SK-N-MC (cell line): ENCODE results near the gene NOC2L.

Source experiments
- DNase-seq: peaks from one replicate; pipeline ENCODE4 v3.0.0-alpha.2; 2011; ENCODE audit warnings: low read depth, low spot score
- H3K27ac ChIP-seq: fragments of 200-600 bp; sonication (generic); 2 replicates; pipeline ENCODE4 v1.5.1; 2016; ENCODE audit warnings: mixed run types
- H3K36me3 ChIP-seq: fragments of 200-600 bp; sonication (generic); 2 replicates; pipeline ENCODE4 v1.6.1; 2017; ENCODE audit warnings: antibody characterized with exemption, low read length, mixed read lengths; ENCODE audit not compliant: insufficient read depth
- H3K4me3 ChIP-seq: fragments of 200-600 bp; sonication (generic); 2 replicates; pipeline ENCODE4 v1.5.1; 2016
- H3K9ac ChIP-seq: fragments of 200-600 bp; sonication (generic); 2 replicates; pipeline ENCODE4 v1.8.0; 2017; ENCODE audit warnings: mixed run types, mixed read lengths; ENCODE audit not compliant: insufficient read length
- H3K9me3 ChIP-seq: fragments of 200-600 bp; sonication (generic); 2 replicates; pipeline ENCODE4 v1.6.1; 2017; ENCODE audit warnings: low read depth, mild to moderate bottlenecking, antibody characterized with exemption, low read length, moderate library complexity, mixed read lengths
- EZH2 ChIP-seq: fragments of 200-600 bp; sonication (generic); IDR thresholded peaks from one replicate; pipeline ENCODE4 v1.6.1; 2017; ENCODE audit warnings: antibody characterized with exemption
- FOXP2 ChIP-seq: optimal IDR thresholded peaks from 2 replicates; pipeline ENCODE3; 2011; ENCODE audit warnings: mild to moderate bottlenecking, moderate library complexity; ENCODE audit not compliant: insufficient read depth; ENCODE audit errors: extremely low read length, control extremely low read depth
- POLR2AphosphoS5 ChIP-seq: IDR thresholded peaks from 2 replicates; pipeline ENCODE4 v1.6.1; 2012; ENCODE audit warnings: mild to moderate bottlenecking, low read depth, low read length, borderline replicate concordance

The NOC2L gene

DNA sequence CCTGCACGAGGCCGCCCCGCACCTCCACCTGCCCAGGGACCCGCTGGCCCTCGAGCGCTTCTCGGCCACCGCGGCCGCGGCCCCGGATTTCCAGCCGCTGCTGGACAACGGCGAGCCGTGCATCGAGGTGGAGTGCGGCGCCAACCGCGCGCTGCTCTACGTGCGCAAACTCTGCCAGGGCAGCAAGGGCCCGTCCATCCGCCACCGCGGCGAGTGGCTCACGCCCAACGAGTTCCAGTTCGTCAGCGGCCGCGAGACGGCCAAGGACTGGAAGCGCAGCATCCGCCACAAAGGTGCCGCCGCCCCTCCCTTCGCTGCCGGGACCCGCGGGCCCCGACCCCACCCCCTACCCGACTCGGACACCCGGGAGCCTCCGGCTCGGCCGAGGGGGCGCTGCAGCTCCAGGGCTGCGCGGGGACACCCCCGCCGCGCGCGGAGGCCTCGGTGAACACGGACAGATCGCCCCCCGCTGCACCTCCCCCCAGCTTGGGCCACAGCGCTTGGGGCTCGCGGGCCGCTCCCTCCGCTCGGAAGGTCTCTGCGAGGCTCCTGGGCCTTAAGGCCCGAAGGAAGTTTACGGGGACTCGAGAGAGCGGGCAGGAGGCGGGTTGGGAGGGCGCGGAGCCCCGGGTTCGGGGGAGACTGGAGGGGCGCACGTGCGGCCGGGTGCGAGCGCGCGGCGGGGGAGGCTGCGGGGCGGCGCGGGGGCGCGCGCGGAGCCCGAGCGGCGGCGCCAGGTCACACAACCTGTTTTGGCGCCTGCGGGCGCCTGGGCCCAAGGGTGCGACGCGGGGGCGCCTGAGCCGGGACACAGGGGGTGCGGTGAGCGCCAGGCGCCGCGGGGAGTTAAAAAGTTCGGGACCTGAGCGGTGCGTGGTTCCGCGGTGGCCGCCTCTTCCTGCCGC lies 34.1 kb downstream of the NOC2L start:
- TF ChIP-seq POLR2AphosphoS5: peak; percentile 57; the same call in 1 of the 2 replicates
- TF ChIP-seq EZH2: no peak
- DNase-seq: no peak
- Histone ChIP-seq H3K36me3 (peaks cover 8% of the 10 kb centered on the region; the same call in 1 of the 2 replicates), H3K9ac (peak overlapping the region; percentile 89), H3K9me3 (no peaks in the 10 kb centered on the region), H3K4me3 (peak overlapping the region; percentile 95), H3K27ac (peak overlapping the region; percentile 71)

DNA sequence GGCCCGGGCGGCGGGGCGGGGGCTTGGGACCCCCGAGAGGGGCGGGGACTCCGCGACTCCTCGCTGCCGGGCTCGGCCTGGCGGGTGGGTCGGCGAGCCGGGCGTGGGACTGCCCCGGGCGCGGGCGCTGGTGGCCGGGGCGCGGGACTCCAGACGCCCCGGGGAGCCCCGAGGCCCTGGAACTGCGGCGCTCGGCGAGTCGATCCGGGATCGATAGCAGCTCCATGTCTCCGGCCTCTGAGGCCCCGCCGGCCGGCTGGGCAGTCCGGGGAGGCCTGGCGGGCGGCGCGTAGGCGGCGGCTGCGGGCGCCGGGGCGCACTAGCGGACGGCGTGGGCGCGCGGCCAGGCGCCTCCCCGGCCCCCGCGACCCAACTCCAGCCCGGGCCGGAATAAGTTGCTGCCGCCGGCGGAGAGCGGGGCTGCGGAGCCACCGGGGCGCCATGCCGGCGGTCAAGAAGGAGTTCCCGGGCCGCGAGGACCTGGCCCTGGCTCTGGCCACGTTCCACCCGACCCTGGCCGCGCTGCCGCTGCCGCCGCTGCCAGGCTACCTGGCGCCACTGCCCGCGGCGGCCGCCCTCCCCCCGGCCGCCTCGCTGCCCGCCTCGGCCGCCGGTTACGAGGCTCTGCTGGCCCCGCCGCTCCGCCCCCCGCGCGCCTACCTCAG lies 34.9 kb downstream of the NOC2L start:
- no peak for TF ChIP-seq EZH2
- no peak for TF ChIP-seq POLR2AphosphoS5
- TF ChIP-seq FOXP2: no peak
- H3K4me3 ChIP-seq: peak overlapping the region; percentile 95
- no peak for DNase-seq
- peak overlapping the region; percentile 71; the same call in 1 of the 2 replicates for H3K27ac ChIP-seq
- H3K36me3 ChIP-seq: peaks cover 8% of the 10 kb centered on the region; the same call in 1 of the 2 replicates
- H3K9me3 ChIP-seq: no peaks in the 10 kb centered on the region
- H3K9ac ChIP-seq: peak overlapping the region; percentile 89

DNA sequence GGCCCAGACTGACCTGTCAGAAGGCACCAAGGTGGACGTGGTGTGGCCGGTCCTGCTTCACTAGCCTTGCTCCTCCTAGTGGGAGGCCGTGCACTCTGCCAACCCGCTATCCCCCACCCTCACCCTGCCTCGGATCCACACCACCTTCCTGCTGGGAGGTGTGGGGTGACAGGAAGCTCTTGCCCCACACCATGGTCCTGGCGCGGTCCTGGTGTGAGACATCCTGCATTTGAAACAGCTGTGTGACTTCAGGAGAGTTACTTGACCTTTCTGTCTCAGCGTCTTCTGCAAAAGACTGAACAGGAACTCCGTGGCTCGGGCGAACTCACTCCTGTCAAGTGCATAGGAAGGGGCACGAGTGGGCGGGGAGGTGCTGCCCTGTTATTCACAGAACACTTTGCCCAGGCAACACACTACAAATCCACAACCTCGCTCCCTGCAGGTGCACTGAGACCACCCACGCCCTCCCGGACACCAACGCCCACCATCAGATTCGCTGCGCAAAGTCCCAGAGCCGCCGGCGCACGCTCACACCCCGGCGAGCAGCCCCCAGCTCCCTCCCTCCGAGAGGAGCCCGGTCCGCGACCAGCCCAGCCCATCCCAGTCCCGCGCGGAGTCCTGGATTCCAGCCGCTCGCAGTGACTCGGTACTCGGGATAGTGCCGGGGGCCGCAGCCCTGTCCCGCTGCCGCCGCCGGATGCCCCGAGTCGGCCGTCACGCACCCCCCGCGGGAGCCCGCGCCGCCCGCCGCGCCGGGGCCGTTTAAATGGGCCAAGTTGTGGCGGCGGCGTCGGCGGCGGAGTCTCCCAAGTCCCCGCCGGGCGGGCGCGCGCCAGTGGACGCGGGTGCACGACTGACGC lies 35.7 kb downstream of the NOC2L start, which contains the start of gene SAMD11:
SAMD11 (plus strand) TSS at position 793 of the 860 bp plus-strand sequence. CDS start 509 bp downstream, outside the sequence.
- H3K4me3 ChIP-seq: peak within 1 kb of the TSS; percentile 95
- TF ChIP-seq POLR2AphosphoS5: peak; percentile 19; the same call in 1 of the 2 replicates
- TF ChIP-seq EZH2: no peak
- no peaks in the 10 kb centered on the region for H3K9me3 ChIP-seq
- peak within 1 kb of the TSS; percentile 89 for H3K9ac ChIP-seq
- H3K36me3 ChIP-seq: peaks cover 8% of the 10 kb centered on the region; the same call in 1 of the 2 replicates
- peak within 1 kb of the TSS; percentile 71 for H3K27ac ChIP-seq
- DNase-seq: no peak

DNA sequence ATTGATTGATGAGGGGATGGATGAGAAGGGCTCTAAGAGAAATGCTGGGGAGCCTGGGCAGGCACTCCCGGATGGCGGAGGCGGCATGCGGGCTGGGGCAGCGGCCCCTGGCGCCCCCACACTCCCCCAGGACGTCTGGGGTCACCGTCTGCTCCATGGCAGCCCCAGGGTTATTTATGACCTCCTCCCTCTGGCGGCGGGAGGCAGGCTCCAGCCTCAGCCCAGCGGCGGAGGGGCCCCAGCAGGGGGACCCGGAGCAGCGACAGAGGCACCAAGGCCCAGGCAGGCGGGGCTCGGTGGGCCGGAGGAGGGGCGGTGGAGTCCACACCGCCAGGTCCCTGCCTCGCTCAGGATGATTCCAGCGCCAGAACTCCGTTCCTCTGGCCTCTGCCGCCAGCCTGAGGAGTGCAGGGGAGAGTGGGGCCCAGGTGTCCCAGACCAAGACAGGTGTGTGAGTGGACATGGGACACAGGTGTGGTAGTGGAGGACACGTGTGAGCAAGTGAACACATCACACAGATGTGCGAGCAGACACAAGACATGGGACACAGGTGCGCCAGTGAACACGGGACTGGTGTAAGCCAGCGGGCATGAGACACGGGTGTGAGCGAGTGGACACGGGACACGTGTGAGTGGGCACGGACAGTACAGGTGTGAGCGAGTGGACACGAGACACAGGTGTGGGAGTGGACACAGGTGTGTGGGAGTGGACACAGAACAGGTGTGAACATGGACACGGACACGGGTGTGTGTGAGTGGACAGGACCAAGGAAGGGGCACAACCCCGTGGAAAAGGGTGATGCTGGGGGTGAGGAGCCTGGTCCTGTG lies 37.8 kb downstream of the NOC2L start:
- no peak overlapping the region for H3K9ac ChIP-seq
- peaks cover 4% of the 10 kb centered on the region; the same call in 1 of the 2 replicates for H3K36me3 ChIP-seq

DNA sequence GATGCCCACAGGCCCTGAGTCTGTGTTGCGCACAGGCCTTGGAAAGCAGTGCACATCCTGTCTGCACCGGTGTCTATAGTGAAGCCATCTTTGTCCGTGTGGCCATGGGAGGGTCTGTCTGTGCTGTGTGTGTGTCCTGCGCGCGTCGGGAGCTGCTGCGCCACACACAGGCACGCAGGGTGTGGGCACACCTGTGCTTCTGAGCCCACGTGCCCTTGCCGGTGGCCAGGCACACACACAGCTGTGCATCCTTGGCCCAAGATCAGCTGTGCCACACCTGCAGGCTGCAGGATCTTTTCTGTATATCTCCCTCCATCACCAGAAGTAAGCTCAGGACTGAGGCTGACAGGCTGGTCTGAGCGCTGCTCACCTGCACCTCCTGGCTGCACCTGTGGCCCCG lies 38.5 kb downstream of the NOC2L start:
- no peak overlapping the region for H3K27ac ChIP-seq
- no peak overlapping the region for H3K9ac ChIP-seq
- no peak for TF ChIP-seq POLR2AphosphoS5
- no peak for TF ChIP-seq FOXP2
- no peak for TF ChIP-seq EZH2
- peak overlapping the region; percentile 53 for H3K4me3 ChIP-seq
- no peak for DNase-seq
- no peaks in the 10 kb centered on the region; the same call in 1 of the 2 replicates for H3K36me3 ChIP-seq
- H3K9me3 ChIP-seq: no peaks in the 10 kb centered on the region

More for the DNA sequence above, 37.8 kb downstream of the NOC2L start:
- H3K27ac ChIP-seq: peak overlapping the region; percentile 2; the same call in 1 of the 2 replicates
- DNase-seq: no peak
- peak overlapping the region; percentile 53 for H3K4me3 ChIP-seq
- no peaks in the 10 kb centered on the region for H3K9me3 ChIP-seq
- TF ChIP-seq FOXP2 (no peak), POLR2AphosphoS5 (peak; percentile 78), EZH2 (no peak)

DNA sequence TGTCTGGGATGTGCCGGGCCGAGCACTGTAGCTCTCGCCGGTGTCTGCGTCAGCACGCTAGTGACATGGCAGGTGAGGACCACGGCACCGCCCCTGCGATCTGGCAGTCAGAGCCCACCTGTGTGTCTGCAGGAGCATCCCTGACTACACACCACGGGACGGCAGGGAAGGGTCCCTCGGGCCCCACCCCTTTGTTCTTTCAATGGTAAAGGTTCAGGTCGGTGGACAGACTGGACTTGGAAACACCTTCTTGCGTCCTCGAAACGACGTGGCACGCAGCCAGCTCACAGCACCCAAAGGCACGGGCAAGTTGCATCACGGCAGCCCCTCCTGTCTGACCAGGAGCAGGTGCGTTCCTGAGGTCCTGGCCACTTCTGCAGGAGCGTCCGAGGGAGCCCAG lies 39.0 kb downstream of the NOC2L start:
- H3K36me3 ChIP-seq: no peaks in the 10 kb centered on the region; the same call in 1 of the 2 replicates
- no peak overlapping the region for H3K4me3 ChIP-seq
- H3K9me3 ChIP-seq: no peaks in the 10 kb centered on the region
- H3K27ac ChIP-seq: 0 out of 2 replicates have a peak overlapping the region, but pooled peaks have one; percentile 46
- TF ChIP-seq EZH2 (no peak), FOXP2 (no peak), POLR2AphosphoS5 (peak; percentile 26)
- no peak for DNase-seq
- H3K9ac ChIP-seq: no peak overlapping the region

DNA sequence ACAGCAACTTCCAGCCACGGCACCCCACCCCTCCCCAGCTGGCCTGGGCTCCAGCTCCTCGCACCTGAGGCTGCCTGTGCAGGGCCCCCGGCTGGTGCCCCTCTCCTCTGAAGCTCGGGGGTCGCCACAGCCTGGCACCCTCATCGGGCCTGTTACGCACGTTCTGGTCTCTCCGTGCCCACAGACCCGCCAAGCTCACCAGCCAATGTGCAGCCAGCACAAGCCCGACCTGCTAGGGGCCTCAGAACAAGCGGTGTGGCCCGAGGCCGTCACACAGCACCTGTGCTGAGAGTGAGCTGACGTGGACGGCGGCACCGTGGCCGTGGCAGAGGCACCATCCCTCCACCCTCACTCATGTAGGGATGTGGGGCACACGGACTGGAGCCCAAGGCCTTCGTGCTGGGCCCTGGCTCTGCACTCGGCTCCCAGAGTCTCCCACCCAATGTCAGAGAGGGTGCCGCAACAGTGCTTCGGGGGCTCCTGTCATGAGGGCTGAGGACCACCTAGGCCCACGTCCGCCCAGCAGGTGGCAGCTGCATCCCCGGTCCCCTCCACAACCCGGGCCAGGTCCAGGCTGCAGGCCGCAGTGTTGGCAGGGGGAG lies 39.7 kb downstream of the NOC2L start:
- DNase-seq: no peak
- Histone ChIP-seq H3K4me3 (no peak overlapping the region), H3K9me3 (no peaks in the 10 kb centered on the region), H3K27ac (peak overlapping the region; percentile 46; the same call in 1 of the 2 replicates), H3K36me3 (no peaks in the 10 kb centered on the region; the same call in 1 of the 2 replicates), H3K9ac (no peak overlapping the region)
- no peak for TF ChIP-seq FOXP2
- peak; percentile 8; the same call in 1 of the 2 replicates for TF ChIP-seq POLR2AphosphoS5
- no peak for TF ChIP-seq EZH2
